GM21786 (cell line): ENCODE results near the gene PLA2G4F.

Experiments
- ATAC-seq: cut with Tn5 transposase; IDR thresholded peaks from one replicate; pipeline ENCODE4 v1.9.1; 2021; ENCODE audit not compliant: unreplicated experiment

The PLA2G4F gene

DNA sequence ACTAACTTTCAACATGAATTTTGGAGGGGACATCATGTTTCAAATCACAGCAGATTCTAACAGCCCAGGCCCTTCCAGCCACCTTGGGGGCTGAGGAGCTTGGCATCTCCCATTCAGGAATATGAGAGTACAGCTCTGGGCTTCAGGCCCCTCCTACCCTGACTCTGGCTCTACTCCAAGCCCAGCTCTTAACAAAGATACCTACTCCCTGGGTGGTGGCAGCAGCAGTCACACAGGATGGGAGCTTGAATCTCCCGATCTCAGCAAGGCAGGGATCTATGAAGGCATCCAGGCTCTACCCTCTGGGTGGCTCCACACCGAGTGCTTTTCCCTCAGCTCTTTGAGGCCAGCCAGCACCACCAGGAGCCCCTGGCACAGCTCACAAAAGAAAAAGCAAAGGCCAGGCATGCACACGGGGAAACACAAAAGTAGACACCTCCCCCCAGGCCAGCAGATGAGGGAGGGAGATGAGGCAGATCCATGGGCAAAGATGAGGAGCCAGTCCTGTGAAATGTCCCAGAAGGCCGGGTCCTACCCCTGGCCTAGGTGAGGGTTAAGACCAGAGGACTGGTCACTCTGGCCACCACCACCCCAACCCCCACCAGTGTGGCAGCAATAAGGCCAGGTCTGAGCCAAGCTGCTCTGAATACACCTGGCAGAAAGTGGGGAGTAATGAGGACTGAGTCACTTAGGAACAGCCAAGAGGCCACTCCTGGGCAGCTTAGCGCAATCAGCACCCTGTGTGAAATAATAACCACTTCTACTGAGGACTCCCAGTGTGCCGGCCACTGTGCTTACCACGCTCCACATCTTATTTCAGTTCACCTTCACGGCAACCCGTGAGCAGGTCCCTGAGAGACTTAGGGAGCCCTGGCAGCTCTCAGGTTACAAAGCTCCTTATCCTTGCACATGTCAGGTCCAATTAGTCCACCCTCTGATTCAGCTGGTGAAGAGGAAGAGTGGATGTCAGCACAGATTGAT lies 24.3 kb downstream of the PLA2G4F start:
- ATAC-seq = no peak

DNA sequence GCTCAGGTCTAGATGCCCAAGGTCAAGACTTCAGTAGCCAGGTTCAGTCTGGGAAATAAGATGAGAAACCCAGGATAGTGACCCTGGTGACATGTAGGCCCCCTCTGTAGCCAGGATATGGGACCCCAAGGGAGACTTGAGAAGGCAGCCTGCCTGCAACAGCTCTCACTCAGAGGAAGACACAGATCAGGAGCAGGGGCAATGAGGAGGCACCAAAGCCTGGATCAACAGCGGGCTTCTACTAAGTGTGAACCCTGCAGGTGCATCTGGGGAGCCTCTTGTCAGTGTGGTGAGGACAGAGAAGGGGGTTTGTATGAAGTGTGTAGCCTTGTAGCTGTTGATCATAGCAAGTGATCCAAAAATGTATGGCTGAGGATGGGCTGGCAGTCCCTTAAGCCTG lies 25.4 kb downstream of the PLA2G4F start:
- ATAC-seq = no peak

- ATAC-seq = no peak
Observed at GRCh38 chr15:42130246-42130986, 26.0 kb downstream of the PLA2G4F start.

DNA sequence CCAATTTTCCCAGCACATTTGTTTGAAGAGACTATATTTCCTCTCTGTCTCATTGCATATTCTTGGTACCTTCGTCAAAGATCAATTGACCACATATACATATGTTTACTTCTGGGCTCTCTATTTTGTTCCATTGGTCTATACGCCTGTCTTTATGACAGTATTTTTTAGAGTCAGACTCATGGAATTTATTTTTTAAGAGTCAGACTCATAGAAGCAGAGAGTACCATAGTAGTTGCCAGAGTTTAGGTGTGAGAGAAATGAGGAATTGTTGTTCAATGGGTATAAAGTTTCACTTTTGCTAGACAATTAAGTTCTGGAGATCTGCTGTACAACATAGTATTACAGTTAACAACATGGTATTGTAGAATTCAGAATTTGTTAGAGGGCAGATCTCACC lies 27.1 kb downstream of the PLA2G4F start:
- ATAC-seq = no peak

GRCh38 chr15:42128476-42128875 lies 28.0 kb downstream of the PLA2G4F start:
- ATAC-seq = no peak

- ATAC-seq = no peak
Observed at GRCh38 chr15:42123546-42123945, 32.9 kb downstream of the PLA2G4F start.

DNA sequence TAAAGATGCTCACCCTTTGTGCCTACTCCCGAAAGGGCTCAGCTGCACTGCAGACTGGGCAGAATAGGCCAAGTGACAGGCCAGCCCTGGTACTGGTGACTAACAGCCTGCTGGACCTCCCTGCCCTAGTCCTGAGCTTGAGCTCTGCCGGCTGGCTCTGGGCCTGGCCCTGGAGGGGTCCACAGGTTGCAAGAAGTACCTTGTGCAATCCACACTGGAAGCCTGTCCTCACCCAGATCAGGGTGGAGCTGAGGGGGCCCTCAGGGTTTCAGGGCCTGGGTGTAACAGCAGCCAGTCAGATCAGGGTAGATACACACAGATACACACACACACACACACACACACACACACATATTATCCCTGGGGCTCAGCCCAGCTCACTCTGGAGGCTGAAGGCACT lies 34.8 kb downstream of the PLA2G4F start:
- ATAC-seq = no peak

- ATAC-seq = no peak
Observed at GRCh38 chr15:42121021-42121420, 35.4 kb downstream of the PLA2G4F start.

DNA sequence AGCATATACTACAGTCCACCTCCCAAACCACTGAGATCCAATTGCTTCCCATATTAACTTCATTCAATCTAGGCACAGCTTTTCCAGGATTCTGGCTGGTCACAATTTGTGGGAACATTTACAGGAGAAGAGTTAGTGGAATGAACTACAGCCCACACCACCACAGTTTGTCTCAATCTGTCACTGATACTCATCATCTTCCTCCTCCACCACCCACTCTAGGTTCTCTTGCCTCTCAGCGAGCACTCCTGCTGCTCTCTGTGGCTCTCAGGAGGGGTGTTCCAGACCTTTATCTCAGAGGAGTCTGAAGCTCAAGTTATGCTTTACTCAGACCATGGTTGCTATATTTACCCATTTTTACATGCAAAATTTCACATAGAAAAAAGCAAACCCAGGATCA lies 36.2 kb downstream of the PLA2G4F start:
- ATAC-seq = no peak

DNA sequence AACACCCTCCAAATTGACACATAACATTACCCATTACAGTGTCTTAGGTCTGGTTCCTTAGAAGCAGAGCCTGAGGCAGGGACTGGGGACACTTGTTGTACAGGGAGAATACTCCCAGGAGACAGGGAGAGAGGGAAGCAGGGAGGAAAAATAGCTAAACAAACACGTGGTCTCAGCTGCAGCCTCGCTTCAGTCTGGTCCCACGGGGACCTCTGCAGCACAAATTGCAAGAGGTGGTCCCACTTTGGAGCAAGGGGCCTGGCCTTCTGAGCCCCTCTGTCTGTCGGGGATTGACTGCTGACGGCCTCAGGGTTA lies 37.0 kb downstream of the PLA2G4F start:
- ATAC-seq = no peak

- ATAC-seq = no peak
Observed at GRCh38 chr15:42118650-42119445, 37.6 kb downstream of the PLA2G4F start.

GRCh38 chr15:42111924-42112323 lies 44.5 kb downstream of the PLA2G4F start:
- ATAC-seq = no peak

GRCh38 chr15:42110367-42110766 lies 46.1 kb downstream of the PLA2G4F start:
- no peak for ATAC-seq

DNA sequence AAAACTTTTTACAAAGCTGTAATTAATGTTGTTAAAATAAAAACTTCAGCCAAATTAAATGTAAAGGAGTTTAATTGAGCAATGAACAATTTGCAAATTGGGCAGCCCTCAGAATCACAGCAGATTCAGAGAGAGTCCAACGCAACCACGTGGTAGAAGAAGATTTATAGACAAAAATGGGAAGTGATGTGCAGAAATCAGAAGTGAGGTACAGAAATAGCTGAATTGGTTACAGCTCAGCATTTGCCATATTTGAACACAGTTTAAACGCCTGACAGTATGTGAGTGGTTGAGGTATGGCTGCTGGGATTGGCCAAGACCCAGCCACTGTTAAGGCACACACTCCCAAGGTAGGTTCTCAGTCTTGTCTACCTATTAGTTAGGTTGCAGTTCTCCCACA lies 47.6 kb downstream of the PLA2G4F start:
- no peak for ATAC-seq

DNA sequence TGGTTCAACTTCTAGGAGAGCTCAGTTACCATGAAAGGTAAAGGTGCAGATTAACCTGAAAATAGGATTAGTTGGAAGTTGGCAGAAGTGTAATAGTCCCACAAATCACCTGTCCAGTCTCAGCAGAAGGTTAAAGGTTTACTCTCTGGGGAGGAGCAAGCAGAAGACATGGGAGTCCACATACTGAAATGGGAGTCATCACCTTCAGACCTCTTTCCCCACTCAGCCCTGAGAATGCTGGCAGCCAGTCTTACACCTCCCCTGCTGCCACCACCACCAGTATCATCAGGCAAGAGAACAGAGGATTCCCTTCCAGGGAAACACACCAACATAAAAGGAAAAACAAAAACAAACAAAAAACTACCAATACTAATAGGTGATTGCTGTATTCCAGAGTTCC lies 48.2 kb downstream of the PLA2G4F start:
- no peak for ATAC-seq

DNA sequence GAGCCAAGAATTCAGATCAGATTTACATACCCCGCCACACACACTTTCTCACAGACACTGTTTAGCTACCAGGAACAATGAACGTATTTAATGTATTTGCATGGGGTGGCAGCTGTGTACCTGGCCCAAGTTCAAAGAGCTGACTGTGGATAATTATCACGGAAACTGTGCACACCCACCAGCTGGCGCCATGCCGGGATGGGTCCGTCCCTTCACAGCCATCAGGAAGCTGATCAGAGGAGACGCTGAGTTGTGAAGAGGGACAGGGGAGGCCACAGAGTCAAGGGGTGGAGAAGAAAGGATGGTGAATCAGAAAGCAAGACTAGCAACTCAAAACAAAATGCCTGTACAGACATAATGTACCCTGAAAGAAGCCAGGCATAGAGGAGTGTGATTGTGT lies 49.0 kb downstream of the PLA2G4F start:
- ATAC-seq = peak; percentile 35

- ATAC-seq = no peak
Observed at GRCh38 chr15:42106288-42106687, 50.1 kb downstream of the PLA2G4F start.

- ATAC-seq = no peak
Observed at GRCh38 chr15:42104095-42104891, 52.1 kb downstream of the PLA2G4F start.

DNA sequence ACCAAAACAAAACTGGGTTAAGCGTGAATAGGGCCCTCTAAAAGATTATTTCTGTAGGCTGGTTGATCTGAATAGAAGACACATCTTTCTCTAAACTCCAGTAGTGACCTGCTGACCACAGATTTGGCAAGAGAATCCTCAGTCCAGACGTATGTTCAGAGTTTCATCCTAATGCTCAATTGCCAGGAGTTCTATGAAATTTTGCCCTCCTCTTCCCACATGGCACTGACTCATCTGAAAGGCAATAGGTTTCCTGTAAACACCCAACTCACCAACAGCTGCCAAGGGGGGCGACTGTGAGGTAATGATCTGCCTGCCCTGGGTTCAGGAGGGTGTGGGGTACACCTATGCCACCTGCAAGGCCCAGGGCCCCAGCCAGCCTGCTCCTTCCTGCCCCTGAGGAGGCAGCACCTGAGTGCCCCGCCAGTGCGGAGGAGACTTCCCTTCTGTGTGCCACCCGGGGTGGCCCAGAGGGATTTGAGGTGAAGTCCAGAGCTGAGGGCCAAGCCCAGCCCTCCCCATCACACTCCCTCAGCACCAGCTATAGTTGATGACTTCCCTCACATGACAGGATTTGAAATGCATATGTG lies 53.7 kb downstream of the PLA2G4F start:
- no peak for ATAC-seq

DNA sequence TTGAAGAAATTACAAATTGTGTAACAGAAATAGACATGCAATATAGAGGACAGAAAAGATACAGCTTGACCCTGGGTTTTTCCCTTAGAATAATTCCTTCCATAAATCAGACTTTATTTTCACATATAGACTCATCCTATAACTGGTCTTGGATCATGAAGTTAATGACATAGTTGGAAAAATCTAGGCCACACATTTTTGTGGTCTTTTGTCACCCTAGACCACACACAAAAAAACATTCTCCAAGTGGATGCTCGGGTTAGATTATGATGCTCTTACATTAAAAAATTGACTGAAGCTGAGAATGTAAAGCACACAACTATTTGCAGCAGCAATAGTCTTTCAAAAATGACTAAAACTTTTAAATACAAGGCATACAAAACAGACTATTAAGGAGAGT lies 54.6 kb downstream of the PLA2G4F start:
- ATAC-seq = no peak
